Right forelimb (tissue), 1 donor: ENCODE data around the gene VPS52.
A peak's percentile ranks its signal among the peaks of the same experiment; 100 is the strongest.

Experiments used
- DNase-seq: peaks from one replicate; pipeline ENCODE4 v3.0.0-alpha.2; 2018

VPS52 gene

DNA sequence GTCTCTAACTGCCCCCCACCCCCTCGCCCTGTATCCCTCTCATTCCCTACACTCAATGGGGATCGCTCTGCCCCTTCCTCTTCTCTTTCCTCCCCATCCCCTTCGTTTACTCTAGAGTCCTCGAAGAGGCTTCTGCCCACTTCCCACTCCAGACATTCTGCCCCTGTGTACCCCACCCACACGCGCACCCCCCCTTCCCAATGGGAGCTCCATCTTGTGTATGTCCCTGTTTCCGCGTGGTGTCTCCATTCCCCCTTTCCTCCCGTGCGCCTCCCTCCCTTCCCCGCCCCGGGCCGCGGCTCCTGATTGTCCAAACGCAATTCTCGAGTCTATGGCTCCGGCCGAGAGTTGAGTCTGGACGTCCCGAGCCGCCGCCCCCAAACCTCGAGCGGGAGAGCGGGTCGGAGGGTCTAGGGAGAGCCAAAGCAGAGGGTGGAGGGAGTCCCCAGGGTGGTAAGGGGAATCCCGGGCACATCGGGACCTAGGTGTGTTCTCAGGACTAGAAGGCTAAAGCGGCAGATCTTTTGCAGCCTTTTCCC is 64.1 kb downstream of the VPS52 start:
- peak; percentile 81 for DNase-seq

DNA sequence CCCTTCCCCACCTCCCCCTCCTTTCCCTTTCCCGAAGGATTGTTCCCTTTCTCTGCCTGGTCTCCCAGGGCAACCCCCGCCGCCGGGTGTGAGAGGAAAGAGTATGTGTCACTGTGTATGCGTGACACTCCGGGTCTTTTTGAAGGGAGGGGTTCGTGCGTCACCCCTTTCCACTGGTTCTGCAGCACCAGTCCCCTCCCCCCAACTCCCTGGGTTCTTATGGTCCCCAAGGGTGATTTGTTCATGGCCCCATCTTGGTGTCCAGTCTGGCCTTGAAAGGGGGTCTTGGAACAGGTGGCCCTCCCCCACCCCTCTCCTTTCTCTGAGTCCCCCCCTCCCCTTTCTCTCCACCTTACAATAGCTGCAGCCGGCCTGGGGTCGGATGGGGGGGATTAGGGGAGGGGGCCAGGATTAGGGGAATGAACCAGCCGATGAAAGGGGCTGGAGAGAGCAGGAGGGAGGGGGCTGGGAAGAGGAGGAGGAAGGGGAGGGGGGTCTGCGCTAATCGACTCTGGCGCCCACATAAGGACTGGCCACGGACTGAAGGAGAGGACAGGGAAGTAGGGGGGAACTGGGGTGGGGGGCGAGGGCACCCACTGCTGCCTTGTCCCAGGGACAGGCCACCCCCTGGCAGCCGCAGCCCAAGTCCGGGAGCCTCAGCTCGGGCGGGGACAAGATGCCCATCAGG is 64.7 kb downstream of the VPS52 start:
- peak; percentile 43 for DNase-seq

DNA sequence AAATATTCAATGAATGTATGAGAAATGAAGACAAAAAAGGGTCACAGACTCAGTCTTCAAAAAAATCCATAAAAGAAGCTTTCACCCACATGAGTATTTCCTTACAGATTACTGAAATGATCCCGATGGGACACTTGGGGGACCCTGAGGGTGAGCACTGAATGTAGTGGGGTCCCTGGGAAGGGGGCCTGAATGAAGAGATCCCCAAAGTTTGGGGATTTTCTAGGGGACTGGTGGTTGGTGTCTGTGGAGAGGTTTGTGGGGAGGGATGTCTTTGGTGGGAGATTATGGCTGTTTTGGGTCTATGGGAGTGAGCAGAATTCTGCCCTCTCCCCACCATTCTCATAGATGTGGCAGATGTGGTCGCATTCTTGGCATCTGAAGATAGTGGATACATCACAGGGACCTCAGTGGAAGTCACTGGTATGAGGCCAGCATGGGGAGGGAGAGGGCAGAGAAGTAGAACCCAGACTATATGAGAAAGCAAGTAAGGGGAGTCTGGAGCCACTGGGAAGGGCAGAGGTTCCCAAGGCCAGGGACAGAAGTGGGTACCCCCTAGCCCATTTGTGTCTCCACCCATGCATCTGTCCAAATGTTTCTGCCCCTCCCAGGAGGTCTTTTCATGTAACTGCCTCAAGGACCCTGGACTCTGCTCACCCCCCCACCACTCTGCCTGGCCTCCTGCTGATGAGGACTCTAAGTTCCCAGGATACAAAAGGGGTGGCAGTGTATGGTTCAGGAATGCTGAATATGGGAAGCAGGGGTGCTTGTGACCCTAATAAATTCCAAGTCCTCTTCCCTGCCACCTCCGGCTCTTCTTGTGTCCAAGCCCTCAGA is 65.4 kb downstream of the VPS52 start:
- peak; percentile 43 for DNase-seq

GRCh38 chr6:33205191-33206026 is 66.3 kb downstream of the VPS52 start:
- DNase-seq = peak; percentile 44

DNA sequence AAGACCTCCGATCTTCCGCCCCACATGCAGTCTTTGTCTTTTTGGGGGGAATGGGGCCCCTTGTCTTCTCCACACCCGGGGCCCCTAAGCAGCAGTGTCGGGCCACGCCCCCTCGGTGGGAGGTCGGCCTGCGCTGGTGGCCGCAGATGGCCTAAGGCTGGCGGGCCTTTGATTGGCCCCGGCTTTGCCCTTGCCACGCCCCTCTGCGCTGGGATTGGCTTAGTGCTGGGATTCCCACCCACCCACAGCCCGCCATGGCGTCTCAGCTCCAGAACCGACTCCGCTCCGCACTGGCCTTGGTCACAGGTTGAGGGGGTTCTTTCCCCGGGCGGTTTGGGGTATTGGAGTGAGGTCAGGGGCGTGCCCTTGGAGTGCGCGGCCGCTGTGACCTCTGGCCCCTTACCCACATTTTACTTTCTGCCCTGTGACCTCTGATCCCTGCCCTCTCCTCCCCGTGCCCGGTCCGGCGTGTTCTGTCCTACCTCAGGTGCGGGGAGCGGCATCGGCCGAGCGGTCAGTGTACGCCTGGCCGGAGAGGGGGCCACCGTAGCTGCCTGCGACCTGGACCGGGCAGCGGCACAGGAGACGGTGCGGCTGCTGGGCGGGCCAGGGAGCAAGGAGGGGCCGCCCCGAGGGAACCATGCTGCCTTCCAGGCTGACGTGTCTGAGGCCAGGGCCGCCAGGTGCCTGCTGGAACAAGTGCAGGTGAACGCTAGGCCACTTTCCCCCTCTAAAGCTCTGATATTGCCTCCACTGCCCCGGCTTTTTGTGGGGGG is 67.1 kb downstream of the VPS52 start, which contains the start of gene HSD17B8:
TSS of gene HSD17B8 (plus strand) at position 241 of the 776 bp plus-strand sequence. CDS start at position 255, 14 bp downstream.
- DNase-seq = peak; percentile 93

DNA sequence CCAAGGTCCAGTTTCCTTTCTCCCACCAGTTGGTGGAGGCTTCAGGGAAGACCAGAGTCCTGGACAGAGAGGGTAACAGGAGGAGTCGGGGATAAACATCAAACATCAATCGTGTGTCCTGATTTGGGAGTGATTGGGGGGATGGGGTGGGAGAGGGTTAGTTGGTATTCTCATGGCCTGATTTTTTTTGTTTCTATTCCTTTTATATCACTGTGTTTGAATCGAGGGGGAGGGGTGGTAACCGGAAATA is 67.6 kb downstream of the VPS52 start:
- DNase-seq = no peak

DNA sequence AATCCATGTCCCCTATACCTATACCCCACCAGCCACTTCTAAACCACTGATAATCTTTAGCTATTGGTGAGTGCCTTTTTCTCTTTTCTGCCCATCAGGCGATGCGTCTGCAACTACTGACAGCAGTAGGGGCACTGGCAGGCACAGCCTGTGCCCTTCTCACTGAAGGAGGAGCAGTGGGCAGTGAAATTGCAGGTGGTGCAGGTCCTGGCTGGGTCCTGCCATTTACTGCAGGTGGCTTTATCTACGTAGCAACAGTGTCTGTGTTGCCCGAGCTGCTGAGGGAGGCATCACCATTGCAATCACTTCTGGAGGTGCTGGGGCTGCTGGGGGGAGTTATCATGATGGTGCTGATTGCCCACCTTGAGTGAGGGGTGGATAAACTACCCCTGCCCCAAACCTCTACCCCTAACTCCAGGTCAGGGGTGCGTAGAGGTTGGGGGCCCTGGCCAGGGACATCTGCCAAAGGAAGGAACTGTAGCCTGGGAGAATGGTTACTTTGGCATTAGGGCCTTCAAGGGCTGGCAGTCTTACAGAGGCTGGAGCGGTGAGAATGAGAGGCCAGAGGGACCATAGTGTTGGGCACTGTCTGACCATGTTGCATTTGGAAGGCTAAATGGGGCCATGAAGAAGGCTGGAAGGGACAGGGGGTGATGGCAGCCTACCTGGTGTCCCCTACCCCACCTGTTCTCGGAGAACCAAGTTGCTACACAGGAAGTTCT is 68.1 kb downstream of the VPS52 start:
- DNase-seq = peak; percentile 31

GRCh38 chr6:33202799-33203198 is 68.9 kb downstream of the VPS52 start:
- peak; percentile 38 for DNase-seq

DNA sequence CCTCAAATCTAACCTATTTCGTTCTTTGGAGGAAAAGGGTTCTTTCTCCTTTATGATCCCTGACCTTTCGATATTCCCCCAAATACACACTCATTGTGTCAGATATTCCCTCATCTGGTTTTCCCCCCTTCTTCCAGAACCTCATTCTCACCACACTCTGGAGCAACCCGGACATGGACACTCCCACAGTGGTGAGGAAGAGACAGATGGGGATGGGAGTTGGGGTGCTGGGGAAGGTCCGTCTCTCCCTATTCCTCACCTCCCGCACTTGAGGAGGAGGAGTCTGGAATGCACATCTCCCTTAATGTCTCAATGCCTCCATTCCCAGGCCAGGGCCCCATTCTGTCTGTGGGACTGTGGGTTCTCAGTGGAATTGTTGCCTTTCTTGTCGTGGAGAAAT is 69.7 kb downstream of the VPS52 start:
- peak; percentile 25 for DNase-seq

DNA sequence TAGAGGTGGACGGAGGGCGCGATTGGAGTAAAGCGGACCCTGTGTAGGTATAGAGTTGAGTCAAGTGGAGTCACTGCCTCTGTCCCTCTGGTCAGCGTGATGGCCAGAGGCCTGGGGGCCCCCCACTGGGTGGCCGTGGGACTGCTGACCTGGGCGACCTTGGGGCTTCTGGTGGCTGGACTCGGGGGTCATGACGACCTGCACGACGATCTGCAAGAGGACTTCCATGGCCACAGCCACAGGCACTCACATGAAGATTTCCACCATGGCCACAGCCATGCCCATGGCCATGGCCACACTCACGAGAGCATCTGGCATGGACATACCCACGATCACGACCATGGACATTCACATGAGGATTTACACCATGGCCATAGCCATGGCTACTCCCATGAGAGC is 70.5 kb downstream of the VPS52 start:
- DNase-seq = no peak
